ENCODE measurements around the gene STON2.
"Not testable (repeated sequence)": the region's sequence is repeated elsewhere in the genome, so short reads cannot be mapped to it uniquely, and the experiment has no call there.

STON2 gene

GRCh38 chr14:81400202-81400678 is at the start of gene STON2:
TSS of gene STON2 (minus strand) at chr14:81400324. CDS start at chr14:81398382, 1,942 bp downstream.
- no peak for DNase-seq (ENCODE audit: low spot score)

GRCh38 chr14:81449576-81449975 is 49.5 kb upstream of the STON2 start:
- no peak for DNase-seq (ENCODE audit: low spot score)

- no peak for DNase-seq (ENCODE audit: low spot score)
Observed at GRCh38 chr14:81449114-81449513, 49.0 kb upstream of the STON2 start.

- no peak for DNase-seq (ENCODE audit: low spot score)
Observed at GRCh38 chr14:81447021-81447764, 47.1 kb upstream of the STON2 start.

- DNase-seq (ENCODE audit: low spot score) = no peak
Observed at GRCh38 chr14:81446279-81447007, 46.3 kb upstream of the STON2 start.

GRCh38 chr14:81441626-81442134 is 41.6 kb upstream of the STON2 start:
- DNase-seq (ENCODE audit: low spot score) = no peak

GRCh38 chr14:81440041-81440440 is 39.9 kb upstream of the STON2 start:
- DNase-seq (ENCODE audit: low spot score) = no peak

GRCh38 chr14:81437244-81437643 is 37.1 kb upstream of the STON2 start:
- DNase-seq (ENCODE audit: low spot score) = no peak

- DNase-seq (ENCODE audit: low spot score) = peak; percentile 76
Observed at GRCh38 chr14:81436296-81437138, 36.4 kb upstream of the STON2 start.

- peak; percentile 41 for DNase-seq (ENCODE audit: low spot score)
Observed at GRCh38 chr14:81435391-81436295, 35.5 kb upstream of the STON2 start.

GRCh38 chr14:81435048-81435390 is 34.9 kb upstream of the STON2 start:
- DNase-seq (ENCODE audit: low spot score) = no peak

- no peak for DNase-seq (ENCODE audit: low spot score)
Observed at GRCh38 chr14:81434230-81434629, 34.1 kb upstream of the STON2 start.

- no peak for DNase-seq (ENCODE audit: low spot score)
Observed at GRCh38 chr14:81433378-81433777, 33.3 kb upstream of the STON2 start.

- DNase-seq (ENCODE audit: low spot score) = no peak
Observed at GRCh38 chr14:81432219-81432661, 32.1 kb upstream of the STON2 start.

- no peak for DNase-seq (ENCODE audit: low spot score)
Observed at GRCh38 chr14:81430235-81430634, 30.1 kb upstream of the STON2 start.

- not testable (repeated sequence) for DNase-seq (ENCODE audit: low spot score)
Observed at GRCh38 chr14:81429749-81430148, 29.6 kb upstream of the STON2 start.

GRCh38 chr14:81429028-81429427 is 28.9 kb upstream of the STON2 start:
- no peak for DNase-seq (ENCODE audit: low spot score)

- DNase-seq (ENCODE audit: low spot score) = no peak
Observed at GRCh38 chr14:81427348-81428058, 27.4 kb upstream of the STON2 start.

GRCh38 chr14:81423504-81423903 is 23.4 kb upstream of the STON2 start:
- DNase-seq (ENCODE audit: low spot score) = no peak

GRCh38 chr14:81418057-81418790 is 18.1 kb upstream of the STON2 start:
- no peak for DNase-seq (ENCODE audit: low spot score)

All from germinal center (tissue), 1 donor.